ENCODE results near the gene UBE2V1. TPM values are rescaled to one million over a fixed set of nuclear protein-coding genes. Genes with fewer than 3 reads are reported as not detected.
A peak's percentile ranks its signal among the peaks of the same experiment; 100 is the strongest.

UBE2V1 gene
- total and polyA plus RNA-seq, 10 of the 15 experiments (the other 5 are each of a cell fraction or from before 2014, with no cell fraction given), result 51.8 to 219 (median 141) TPM

DNA sequence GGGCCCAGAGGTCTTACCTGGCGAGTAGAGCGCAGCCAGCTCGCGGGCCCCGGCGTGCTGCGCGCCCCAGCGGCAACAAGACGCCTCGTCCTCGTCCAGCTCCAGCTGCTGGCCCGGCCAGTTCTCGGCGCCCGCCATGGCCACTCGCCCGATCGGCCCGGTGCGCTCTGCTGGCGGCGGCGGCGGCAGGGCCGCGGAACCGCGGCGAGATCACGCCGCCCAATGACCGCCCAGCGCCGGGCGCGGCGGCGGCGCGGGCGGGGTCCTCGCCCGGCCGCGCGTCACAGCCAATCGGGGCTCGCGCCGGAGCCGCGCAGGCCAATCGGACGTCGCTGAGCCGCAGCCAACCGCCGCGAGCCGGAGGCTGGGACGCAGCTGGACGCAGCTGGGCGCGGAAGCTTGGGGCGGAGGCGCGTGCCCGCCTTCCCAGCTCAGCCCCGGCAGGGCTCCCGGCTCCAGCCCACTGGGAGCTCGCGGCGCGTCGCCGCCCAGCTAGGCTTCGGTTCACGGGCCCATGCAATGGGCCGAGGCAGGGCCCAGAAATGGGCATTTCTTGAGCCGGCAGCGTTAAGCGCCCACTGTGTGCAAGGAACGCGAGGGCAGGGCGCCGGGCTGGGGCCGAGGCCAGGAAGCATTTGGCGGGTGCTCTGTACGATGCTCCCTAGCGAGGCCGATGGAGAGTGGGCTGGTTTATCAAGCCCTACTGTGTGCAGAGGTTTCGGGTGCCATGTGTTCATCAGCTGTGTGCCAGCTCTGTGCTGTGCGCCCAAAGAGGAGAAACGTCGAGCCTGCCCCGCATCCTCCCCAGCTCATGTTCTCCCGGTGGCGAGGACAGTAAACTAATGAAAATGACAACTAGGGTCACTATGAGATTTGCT, 40.8 kb upstream of the UBE2V1 start, which contains the start of gene PEDS1 (continued):
- TF ChIP-seq MTA2 (IDR thresholded peaks at IDR 0.05; ENCODE audit: low read depth) (no peak), YBX1 (IDR thresholded peaks at IDR 0.05) (no peak), NFYB (IDR thresholded peaks at IDR 0.05; ENCODE audit: insufficient read depth, low read depth, low read length) (peak; percentile 97), HCFC1 (IDR thresholded peaks at IDR 0.05; ENCODE audit: low read length) (no peak), STAT3 (IDR thresholded peaks at IDR 0.05; ENCODE audit: low read depth, low read length) (no peak), ZNF217 (IDR thresholded peaks at IDR 0.05) (no peak)
- TF ChIP-seq, protein P1, sequence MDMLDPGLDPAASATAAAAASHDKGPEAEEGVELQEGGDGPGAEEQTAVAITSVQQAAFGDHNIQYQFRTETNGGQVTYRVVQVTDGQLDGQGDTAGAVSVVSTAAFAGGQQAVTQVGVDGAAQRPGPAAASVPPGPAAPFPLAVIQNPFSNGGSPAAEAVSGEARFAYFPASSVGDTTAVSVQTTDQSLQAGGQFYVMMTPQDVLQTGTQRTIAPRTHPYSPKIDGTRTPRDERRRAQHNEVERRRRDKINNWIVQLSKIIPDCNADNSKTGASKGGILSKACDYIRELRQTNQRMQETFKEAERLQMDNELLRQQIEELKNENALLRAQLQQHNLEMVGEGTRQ (IDR thresholded peaks at IDR 0.05; ENCODE audit: borderline replicate concordance, low read depth, low read length), result no peak

DNA sequence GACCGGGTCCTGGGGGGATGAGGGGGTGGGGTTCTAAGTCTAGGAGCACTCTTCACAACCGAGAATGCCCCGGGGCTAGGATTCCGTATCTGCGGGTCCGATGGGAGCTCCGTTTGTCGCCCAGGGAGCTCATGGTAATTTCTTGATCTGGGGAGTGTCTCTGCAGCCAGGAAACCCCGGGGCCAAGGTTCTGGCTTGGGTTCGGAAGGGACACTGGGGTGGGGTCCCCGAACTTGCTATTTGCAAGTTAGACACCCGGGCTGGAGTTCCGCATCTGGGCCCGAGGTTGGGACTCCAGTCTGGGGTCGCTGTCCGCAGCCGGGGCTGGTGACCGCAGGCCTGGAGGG, 40.2 kb upstream of the UBE2V1 start:
- no TSS peak for BruUV-seq (replicated peaks)
- Histone ChIP-seq H2AFZ (ENCODE audit: control insufficient read depth, low read depth, low read length) (peak overlapping the region; percentile 62), H3K4me1 (ENCODE audit: control insufficient read depth, insufficient read depth, low read length) (peaks cover 8% of the 10 kb centered on the region), H3K4me2 (ENCODE audit: control insufficient read depth, insufficient read depth) (peak overlapping the region; percentile 93), H3K9ac (ENCODE audit: control insufficient read depth, insufficient read depth, low read length) (peak overlapping the region; percentile 95), H3K27ac (ENCODE audit: control insufficient read depth, insufficient read depth) (peak overlapping the region; percentile 75), H3K9me3 (replicated peaks; ENCODE audit: control insufficient read depth, insufficient read depth, low read length) (no peaks in the 10 kb centered on the region), H3K4me3 (peak overlapping the region; percentile 98), H3K27me3 (replicated peaks in 1 of 2; ENCODE audit: control insufficient read depth in 2 of 2, insufficient read depth in 2 of 2, low read length in 1 of 2) (no peaks in the 10 kb centered on the region), H3K36me3 (ENCODE audit: control insufficient read depth in 2 of 2, insufficient read depth in 2 of 2, low read length in 1 of 2) (peaks cover 0 to 3% of the 10 kb centered on the region in 2 experiments; a peak in 1 of 4 replicates), H4K20me1 (ENCODE audit: control insufficient read depth, insufficient read depth) (no peaks in the 10 kb centered on the region), H3K79me2 (ENCODE audit: control insufficient read depth, insufficient read depth, low read length) (peaks cover 41% of the 10 kb centered on the region)
- RAD21 ChIA-PET (ENCODE audit: unreplicated experiment), result interaction anchor here (0.9 to 3.6 kb wide), 11 partner anchors 13 to 174 kb away, joined by 3 to 19 read pairs (median 9); no protein-coding TSS in a partner anchor
- SMC1A ChIA-PET (ENCODE audit: uncharacterized antibody, unreplicated experiment), result interaction anchor here (0.9 to 3.6 kb wide), 10 partner anchors 9 to 68 kb away, joined by 3 to 28 read pairs (median 4); no protein-coding TSS in a partner anchor
- TF ChIP-seq STAT3 (IDR thresholded peaks at IDR 0.05; ENCODE audit: low read depth, low read length) (no peak), FOS (IDR thresholded peaks at IDR 0.05; ENCODE audit: borderline replicate concordance, extremely low read depth, insufficient read length) (no peak), RUNX3 (IDR thresholded peaks at IDR 0.05; ENCODE audit: low read length) (peak; percentile 65; the same call in 1 of the 2 replicates), ATF7 (IDR thresholded peaks at IDR 0.05; ENCODE audit: low read depth) (no peak), ZBED1 (IDR thresholded peaks at IDR 0.05; ENCODE audit: borderline replicate concordance) (no peak), YBX1 (IDR thresholded peaks at IDR 0.05) (no peak)
- TF ChIP-seq, protein P2, sequence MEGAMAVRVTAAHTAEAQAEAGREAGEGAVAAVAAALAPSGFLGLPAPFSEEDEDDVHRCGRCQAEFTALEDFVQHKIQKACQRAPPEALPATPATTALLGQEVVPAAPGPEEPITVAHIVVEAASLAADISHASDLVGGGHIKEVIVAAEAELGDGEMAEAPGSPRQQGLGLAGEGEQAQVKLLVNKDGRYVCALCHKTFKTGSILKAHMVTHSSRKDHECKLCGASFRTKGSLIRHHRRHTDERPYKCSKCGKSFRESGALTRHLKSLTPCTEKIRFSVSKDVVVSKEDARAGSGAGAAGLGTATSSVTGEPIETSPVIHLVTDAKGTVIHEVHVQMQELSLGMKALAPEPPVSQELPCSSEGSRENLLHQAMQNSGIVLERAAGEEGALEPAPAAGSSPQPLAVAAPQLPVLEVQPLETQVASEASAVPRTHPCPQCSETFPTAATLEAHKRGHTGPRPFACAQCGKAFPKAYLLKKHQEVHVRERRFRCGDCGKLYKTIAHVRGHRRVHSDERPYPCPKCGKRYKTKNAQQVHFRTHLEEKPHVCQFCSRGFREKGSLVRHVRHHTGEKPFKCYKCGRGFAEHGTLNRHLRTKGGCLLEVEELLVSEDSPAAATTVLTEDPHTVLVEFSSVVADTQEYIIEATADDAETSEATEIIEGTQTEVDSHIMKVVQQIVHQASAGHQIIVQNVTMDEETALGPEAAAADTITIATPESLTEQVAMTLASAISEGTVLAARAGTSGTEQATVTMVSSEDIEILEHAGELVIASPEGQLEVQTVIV (IDR thresholded peaks at IDR 0.05; ENCODE audit: borderline replicate concordance, partially characterized antibody), result no peak
- intact Hi-C loops (cut with micrococcal nuclease; ENCODE audit: unreplicated experiment) (loop anchor here (5.0 kb wide), 1 partner anchor 41 kb away; the partner anchor contains the start of gene UBE2V1), in situ Hi-C loops (cut with MboI) (no loop called here)
- POLR2A ChIA-PET, result interaction anchor here (0.6 to 3.3 kb wide), 10 partner anchors 9 to 805 kb away, joined by 3 to 34 read pairs (median 4); partner anchors contain the start of genes DPM1 and UBE2V1
- DNase-seq (ENCODE audit: low read depth, low spot score), result no peak
- WGBS (ENCODE audit: insufficient coverage, insufficient replicate concordance, low lambda C conversion rate, missing lambda C conversion rate), result 2% methylated on average over 18 of the region's 18 CpGs
- CTCF ChIA-PET, result interaction anchor here (0.9 to 5.5 kb wide), 14 partner anchors 9 to 176 kb away, joined by 3 to 49 read pairs (median 8); no protein-coding TSS in a partner anchor
- no peak for FAIRE-seq
- peak; percentile 2; the same call in 2 of the 3 replicates for ATAC-seq

Data from GM12878 (cell line).